Measurements from ENCODE around the gene ACLY. TPM values are rescaled to one million over a fixed set of nuclear protein-coding genes. Genes with fewer than 3 reads are reported as not detected.

ACLY gene
- total RNA-seq, 1 experiment from 2014 or later = 173 TPM

- H3K9me2 ChIP-seq (replicated peaks; ENCODE audit: insufficient read depth, low read length) = no peaks in the 10 kb centered on the region
- H3K27ac ChIP-seq (ENCODE audit: low read length) = no peak overlapping the region
- H3K4me1 ChIP-seq (ENCODE audit: low read length) = no peaks in the 10 kb centered on the region
- no peak overlapping the region for H2AFZ ChIP-seq (ENCODE audit: low read length)
- no peaks in the 10 kb centered on the region for H3K27me3 ChIP-seq (ENCODE audit: low read length)
- no peak overlapping the region for H3K4me2 ChIP-seq (ENCODE audit: low read depth, low read length, poor library complexity, severe bottlenecking)
- no peaks in the 10 kb centered on the region for H3K79me2 ChIP-seq (ENCODE audit: low read length)
- no peaks in the 10 kb centered on the region for H4K20me1 ChIP-seq (ENCODE audit: insufficient read depth, low read depth, low read length)
- H3K9ac ChIP-seq (ENCODE audit: low read length) = no peak overlapping the region
- H3K36me3 ChIP-seq (ENCODE audit: insufficient read depth, low read length) = no peaks in the 10 kb centered on the region
- no peak overlapping the region for H3K4me3 ChIP-seq (ENCODE audit: low read length)
- DNase-seq = peak; percentile 80
- no peaks in the 10 kb centered on the region for H3K9me3 ChIP-seq (ENCODE audit: low read length)
These were observed 40.8 kb upstream of the ACLY start for GRCh38 chr17:41959336-41960095.

- no peak overlapping the region for H3K4me3 ChIP-seq (ENCODE audit: low read length)
- no peaks in the 10 kb centered on the region for H3K27me3 ChIP-seq (ENCODE audit: low read length)
- H2AFZ ChIP-seq (ENCODE audit: low read length) = no peak overlapping the region
- H3K79me2 ChIP-seq (ENCODE audit: low read length) = no peaks in the 10 kb centered on the region
- no peaks in the 10 kb centered on the region for H3K4me1 ChIP-seq (ENCODE audit: low read length)
- H4K20me1 ChIP-seq (ENCODE audit: insufficient read depth, low read depth, low read length) = no peaks in the 10 kb centered on the region
- DNase-seq = no peak
- H3K4me2 ChIP-seq (ENCODE audit: low read depth, low read length, poor library complexity, severe bottlenecking) = no peak overlapping the region
- H3K27ac ChIP-seq (ENCODE audit: low read length) = no peak overlapping the region
- no peaks in the 10 kb centered on the region for H3K9me2 ChIP-seq (replicated peaks; ENCODE audit: insufficient read depth, low read length)
- no peaks in the 10 kb centered on the region for H3K36me3 ChIP-seq (ENCODE audit: insufficient read depth, low read length)
- no peaks in the 10 kb centered on the region for H3K9me3 ChIP-seq (ENCODE audit: low read length)
- H3K9ac ChIP-seq (ENCODE audit: low read length) = no peak overlapping the region
These were observed 40.2 kb upstream of the ACLY start for GRCh38 chr17:41959030-41959335.

GRCh38 chr17:41957869-41958439, 39.2 kb upstream of the ACLY start:
- Histone ChIP-seq H3K36me3 (ENCODE audit: insufficient read depth, low read length) (no peaks in the 10 kb centered on the region), H3K9me3 (ENCODE audit: low read length) (no peaks in the 10 kb centered on the region), H4K20me1 (ENCODE audit: insufficient read depth, low read depth, low read length) (no peaks in the 10 kb centered on the region), H3K4me1 (ENCODE audit: low read length) (no peaks in the 10 kb centered on the region), H3K9me2 (replicated peaks; ENCODE audit: insufficient read depth, low read length) (no peaks in the 10 kb centered on the region), H3K79me2 (ENCODE audit: low read length) (no peaks in the 10 kb centered on the region), H3K9ac (ENCODE audit: low read length) (no peak overlapping the region), H3K4me2 (ENCODE audit: low read depth, low read length, poor library complexity, severe bottlenecking) (no peak overlapping the region), H3K4me3 (ENCODE audit: low read length) (no peak overlapping the region), H3K27ac (ENCODE audit: low read length) (no peak overlapping the region), H3K27me3 (ENCODE audit: low read length) (no peaks in the 10 kb centered on the region), H2AFZ (ENCODE audit: low read length) (no peak overlapping the region)
- peak; percentile 37 for DNase-seq

GRCh38 chr17:41957031-41957868, 38.5 kb upstream of the ACLY start:
- no peaks in the 10 kb centered on the region for H4K20me1 ChIP-seq (ENCODE audit: insufficient read depth, low read depth, low read length)
- H2AFZ ChIP-seq (ENCODE audit: low read length) = no peak overlapping the region
- H3K36me3 ChIP-seq (ENCODE audit: insufficient read depth, low read length) = no peaks in the 10 kb centered on the region
- H3K4me3 ChIP-seq (ENCODE audit: low read length) = no peak overlapping the region
- H3K9ac ChIP-seq (ENCODE audit: low read length) = no peak overlapping the region
- H3K9me3 ChIP-seq (ENCODE audit: low read length) = no peaks in the 10 kb centered on the region
- no peaks in the 10 kb centered on the region for H3K27me3 ChIP-seq (ENCODE audit: low read length)
- H3K4me2 ChIP-seq (ENCODE audit: low read depth, low read length, poor library complexity, severe bottlenecking) = no peak overlapping the region
- H3K79me2 ChIP-seq (ENCODE audit: low read length) = no peaks in the 10 kb centered on the region
- DNase-seq = no peak
- no peaks in the 10 kb centered on the region for H3K9me2 ChIP-seq (replicated peaks; ENCODE audit: insufficient read depth, low read length)
- H3K4me1 ChIP-seq (ENCODE audit: low read length) = no peaks in the 10 kb centered on the region
- H3K27ac ChIP-seq (ENCODE audit: low read length) = no peak overlapping the region

- H2AFZ ChIP-seq (ENCODE audit: low read length) = no peak overlapping the region
- no peak overlapping the region for H3K4me2 ChIP-seq (ENCODE audit: low read depth, low read length, poor library complexity, severe bottlenecking)
- H3K36me3 ChIP-seq (ENCODE audit: insufficient read depth, low read length) = no peaks in the 10 kb centered on the region
- H3K9ac ChIP-seq (ENCODE audit: low read length) = no peak overlapping the region
- H3K27me3 ChIP-seq (ENCODE audit: low read length) = no peaks in the 10 kb centered on the region
- H3K79me2 ChIP-seq (ENCODE audit: low read length) = no peaks in the 10 kb centered on the region
- no peaks in the 10 kb centered on the region for H3K9me3 ChIP-seq (ENCODE audit: low read length)
- DNase-seq = no peak
- no peak overlapping the region for H3K4me3 ChIP-seq (ENCODE audit: low read length)
- H3K9me2 ChIP-seq (replicated peaks; ENCODE audit: insufficient read depth, low read length) = no peaks in the 10 kb centered on the region
- H3K27ac ChIP-seq (ENCODE audit: low read length) = no peak overlapping the region
- H4K20me1 ChIP-seq (ENCODE audit: insufficient read depth, low read depth, low read length) = no peaks in the 10 kb centered on the region
- H3K4me1 ChIP-seq (ENCODE audit: low read length) = no peaks in the 10 kb centered on the region
These were observed 37.8 kb upstream of the ACLY start for GRCh38 chr17:41956522-41956921.

GRCh38 chr17:41948762-41949460, 30.2 kb upstream of the ACLY start:
- Histone ChIP-seq H3K4me1 (ENCODE audit: low read length) (no peaks in the 10 kb centered on the region), H3K4me2 (ENCODE audit: low read depth, low read length, poor library complexity, severe bottlenecking) (no peak overlapping the region), H3K4me3 (ENCODE audit: low read length) (no peak overlapping the region), H3K9me2 (replicated peaks; ENCODE audit: insufficient read depth, low read length) (no peaks in the 10 kb centered on the region), H2AFZ (ENCODE audit: low read length) (no peak overlapping the region), H4K20me1 (ENCODE audit: insufficient read depth, low read depth, low read length) (no peaks in the 10 kb centered on the region), H3K79me2 (ENCODE audit: low read length) (no peaks in the 10 kb centered on the region), H3K27me3 (ENCODE audit: low read length) (no peaks in the 10 kb centered on the region), H3K27ac (ENCODE audit: low read length) (no peak overlapping the region), H3K36me3 (ENCODE audit: insufficient read depth, low read length) (no peaks in the 10 kb centered on the region), H3K9ac (ENCODE audit: low read length) (no peak overlapping the region), H3K9me3 (ENCODE audit: low read length) (no peaks in the 10 kb centered on the region)
- DNase-seq = no peak

GRCh38 chr17:41944943-41945342, 26.2 kb upstream of the ACLY start:
- no peaks in the 10 kb centered on the region for H3K27me3 ChIP-seq (ENCODE audit: low read length)
- H3K9me2 ChIP-seq (replicated peaks; ENCODE audit: insufficient read depth, low read length) = no peaks in the 10 kb centered on the region
- no peaks in the 10 kb centered on the region for H3K9me3 ChIP-seq (ENCODE audit: low read length)
- H3K9ac ChIP-seq (ENCODE audit: low read length) = no peak overlapping the region
- H3K36me3 ChIP-seq (ENCODE audit: insufficient read depth, low read length) = no peaks in the 10 kb centered on the region
- DNase-seq = no peak
- no peaks in the 10 kb centered on the region for H3K79me2 ChIP-seq (ENCODE audit: low read length)
- no peak overlapping the region for H2AFZ ChIP-seq (ENCODE audit: low read length)
- H3K4me1 ChIP-seq (ENCODE audit: low read length) = no peaks in the 10 kb centered on the region
- no peak overlapping the region for H3K4me3 ChIP-seq (ENCODE audit: low read length)
- H3K4me2 ChIP-seq (ENCODE audit: low read depth, low read length, poor library complexity, severe bottlenecking) = no peak overlapping the region
- no peaks in the 10 kb centered on the region for H4K20me1 ChIP-seq (ENCODE audit: insufficient read depth, low read depth, low read length)
- no peak overlapping the region for H3K27ac ChIP-seq (ENCODE audit: low read length)

GRCh38 chr17:41943492-41943891, 24.7 kb upstream of the ACLY start:
- Histone ChIP-seq H3K9ac (ENCODE audit: low read length) (no peak overlapping the region), H3K27ac (ENCODE audit: low read length) (no peak overlapping the region), H3K27me3 (ENCODE audit: low read length) (no peaks in the 10 kb centered on the region), H4K20me1 (ENCODE audit: insufficient read depth, low read depth, low read length) (no peaks in the 10 kb centered on the region), H3K36me3 (ENCODE audit: insufficient read depth, low read length) (no peaks in the 10 kb centered on the region), H3K9me3 (ENCODE audit: low read length) (no peaks in the 10 kb centered on the region), H2AFZ (ENCODE audit: low read length) (no peak overlapping the region), H3K9me2 (replicated peaks; ENCODE audit: insufficient read depth, low read length) (no peaks in the 10 kb centered on the region), H3K4me3 (ENCODE audit: low read length) (no peak overlapping the region), H3K79me2 (ENCODE audit: low read length) (no peaks in the 10 kb centered on the region), H3K4me1 (ENCODE audit: low read length) (no peaks in the 10 kb centered on the region), H3K4me2 (ENCODE audit: low read depth, low read length, poor library complexity, severe bottlenecking) (no peak overlapping the region)
- DNase-seq = peak; percentile 20
